Astrocyte of the spinal cord (primary cell): ENCODE results near the gene SFSWAP.

Source experiments
- DNase-seq: peaks from one replicate; pipeline ENCODE4 v3.0.0; 2011; ENCODE audit warnings: low read depth, low spot score
- H3K4me3 ChIP-seq: 2 replicates; pipeline ENCODE4 v1.5.1; 2011; ENCODE audit warnings: low read depth, mild to moderate bottlenecking, low read length, moderate library complexity
- CTCF ChIP-seq: IDR thresholded peaks from 2 replicates; pipeline ENCODE4 v1.5.1; 2012; ENCODE audit warnings: low read depth, mild to moderate bottlenecking, low read length, inconsistent platforms
- in situ Hi-C: cut with HindIII; loops from 2 replicates; pipeline ENCODE4 v1.10.0; 2017; ENCODE audit warnings: low sequenced_read_pairs

SFSWAP gene

GRCh38 chr12:131747276-131748177 lies 36.6 kb downstream of the SFSWAP start:
- H3K4me3 ChIP-seq: no peak overlapping the region
- no peak for TF ChIP-seq CTCF
- in situ Hi-C loops: no loop called here
- no peak for DNase-seq

GRCh38 chr12:131749618-131750315 lies 38.9 kb downstream of the SFSWAP start:
- no peak for TF ChIP-seq CTCF
- in situ Hi-C loops: no loop called here
- no peak overlapping the region for H3K4me3 ChIP-seq
- DNase-seq: no peak

GRCh38 chr12:131751335-131751734 lies 40.4 kb downstream of the SFSWAP start:
- in situ Hi-C loops: no loop called here
- DNase-seq: no peak
- H3K4me3 ChIP-seq: no peak overlapping the region
- TF ChIP-seq CTCF: no peak

GRCh38 chr12:131752451-131752850 lies 41.6 kb downstream of the SFSWAP start:
- in situ Hi-C loops: no loop called here

GRCh38 chr12:131753005-131753404 lies 42.1 kb downstream of the SFSWAP start:
- no peak overlapping the region for H3K4me3 ChIP-seq
- in situ Hi-C loops: no loop called here
- no peak for TF ChIP-seq CTCF
- DNase-seq: no peak

More at GRCh38 chr12:131752451-131752850, 41.6 kb downstream of the SFSWAP start:
- H3K4me3 ChIP-seq: no peak overlapping the region
- no peak for DNase-seq
- TF ChIP-seq CTCF: no peak

GRCh38 chr12:131753757-131754156 lies 42.9 kb downstream of the SFSWAP start:
- no peak overlapping the region for H3K4me3 ChIP-seq
- in situ Hi-C loops: no loop called here
- no peak for DNase-seq
- TF ChIP-seq CTCF: no peak
